ENCODE results near the gene KIAA2012. TPM values are rescaled to one million over a fixed set of nuclear protein-coding genes. Genes with fewer than 3 reads are reported as not detected.

Gene KIAA2012
- total and polyA plus RNA-seq, 4 donors = under 0.01 to 0.61 (median 0.42) TPM

GRCh38 chr2:202079310-202079709, 6.3 kb downstream of the KIAA2012 start (continued):
- TF ChIP-seq, protein P1, sequence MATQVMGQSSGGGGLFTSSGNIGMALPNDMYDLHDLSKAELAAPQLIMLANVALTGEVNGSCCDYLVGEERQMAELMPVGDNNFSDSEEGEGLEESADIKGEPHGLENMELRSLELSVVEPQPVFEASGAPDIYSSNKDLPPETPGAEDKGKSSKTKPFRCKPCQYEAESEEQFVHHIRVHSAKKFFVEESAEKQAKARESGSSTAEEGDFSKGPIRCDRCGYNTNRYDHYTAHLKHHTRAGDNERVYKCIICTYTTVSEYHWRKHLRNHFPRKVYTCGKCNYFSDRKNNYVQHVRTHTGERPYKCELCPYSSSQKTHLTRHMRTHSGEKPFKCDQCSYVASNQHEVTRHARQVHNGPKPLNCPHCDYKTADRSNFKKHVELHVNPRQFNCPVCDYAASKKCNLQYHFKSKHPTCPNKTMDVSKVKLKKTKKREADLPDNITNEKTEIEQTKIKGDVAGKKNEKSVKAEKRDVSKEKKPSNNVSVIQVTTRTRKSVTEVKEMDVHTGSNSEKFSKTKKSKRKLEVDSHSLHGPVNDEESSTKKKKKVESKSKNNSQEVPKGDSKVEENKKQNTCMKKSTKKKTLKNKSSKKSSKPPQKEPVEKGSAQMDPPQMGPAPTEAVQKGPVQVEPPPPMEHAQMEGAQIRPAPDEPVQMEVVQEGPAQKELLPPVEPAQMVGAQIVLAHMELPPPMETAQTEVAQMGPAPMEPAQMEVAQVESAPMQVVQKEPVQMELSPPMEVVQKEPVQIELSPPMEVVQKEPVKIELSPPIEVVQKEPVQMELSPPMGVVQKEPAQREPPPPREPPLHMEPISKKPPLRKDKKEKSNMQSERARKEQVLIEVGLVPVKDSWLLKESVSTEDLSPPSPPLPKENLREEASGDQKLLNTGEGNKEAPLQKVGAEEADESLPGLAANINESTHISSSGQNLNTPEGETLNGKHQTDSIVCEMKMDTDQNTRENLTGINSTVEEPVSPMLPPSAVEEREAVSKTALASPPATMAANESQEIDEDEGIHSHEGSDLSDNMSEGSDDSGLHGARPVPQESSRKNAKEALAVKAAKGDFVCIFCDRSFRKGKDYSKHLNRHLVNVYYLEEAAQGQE (IDR thresholded peaks at IDR 0.05) = no peak
- TF ChIP-seq, protein P2, sequence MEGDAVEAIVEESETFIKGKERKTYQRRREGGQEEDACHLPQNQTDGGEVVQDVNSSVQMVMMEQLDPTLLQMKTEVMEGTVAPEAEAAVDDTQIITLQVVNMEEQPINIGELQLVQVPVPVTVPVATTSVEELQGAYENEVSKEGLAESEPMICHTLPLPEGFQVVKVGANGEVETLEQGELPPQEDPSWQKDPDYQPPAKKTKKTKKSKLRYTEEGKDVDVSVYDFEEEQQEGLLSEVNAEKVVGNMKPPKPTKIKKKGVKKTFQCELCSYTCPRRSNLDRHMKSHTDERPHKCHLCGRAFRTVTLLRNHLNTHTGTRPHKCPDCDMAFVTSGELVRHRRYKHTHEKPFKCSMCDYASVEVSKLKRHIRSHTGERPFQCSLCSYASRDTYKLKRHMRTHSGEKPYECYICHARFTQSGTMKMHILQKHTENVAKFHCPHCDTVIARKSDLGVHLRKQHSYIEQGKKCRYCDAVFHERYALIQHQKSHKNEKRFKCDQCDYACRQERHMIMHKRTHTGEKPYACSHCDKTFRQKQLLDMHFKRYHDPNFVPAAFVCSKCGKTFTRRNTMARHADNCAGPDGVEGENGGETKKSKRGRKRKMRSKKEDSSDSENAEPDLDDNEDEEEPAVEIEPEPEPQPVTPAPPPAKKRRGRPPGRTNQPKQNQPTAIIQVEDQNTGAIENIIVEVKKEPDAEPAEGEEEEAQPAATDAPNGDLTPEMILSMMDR (IDR thresholded peaks at IDR 0.05; ENCODE audit: low read depth, low read length, missing input control) = no peak
- TF ChIP-seq FOXA1 (IDR thresholded peaks at IDR 0.05) (no peak), JUND (IDR thresholded peaks at IDR 0.05) (no peak), YY1 (IDR thresholded peaks at IDR 0.05) (no peak)

- no peak for DNase-seq (ENCODE audit: low spot score)
- Histone ChIP-seq H3K9me3 (ENCODE audit: control insufficient read depth in 4 of 4, low read length in 3 of 4) (peaks cover 0 to 4% (median 2%) of the 10 kb centered on the region in 4 donors), H3K36me3 (ENCODE audit: control insufficient read depth in 4 of 4, insufficient read depth in 3 of 4, low read depth in 1 of 4, low read length in 3 of 4) (no peaks in the 10 kb centered on the region), H3K27ac (ENCODE audit: low read depth in 1 of 2, low read length in 2 of 2) (no peak overlapping the region), H3K4me3 (ENCODE audit: low read depth in 1 of 3, low read length in 3 of 3) (no peak overlapping the region), H3K4me1 (ENCODE audit: control insufficient read depth in 4 of 4, insufficient read depth in 4 of 4, low read length in 3 of 4) (no peaks in the 10 kb centered on the region), H3K9ac (ENCODE audit: low read depth in 1 of 2, low read length in 2 of 2) (no peak overlapping the region), H3K27me3 (ENCODE audit: control insufficient read depth in 4 of 4, insufficient read depth in 4 of 4, low read length in 3 of 4) (no peaks in the 10 kb centered on the region)
- TF ChIP-seq, protein P1 (IDR thresholded peaks at IDR 0.05) = no peak
- WGBS = 75% methylated on average over 6 of the region's 6 CpGs
These were observed 11.2 kb downstream of the KIAA2012 start for GRCh38 chr2:202084265-202084664.

DNA sequence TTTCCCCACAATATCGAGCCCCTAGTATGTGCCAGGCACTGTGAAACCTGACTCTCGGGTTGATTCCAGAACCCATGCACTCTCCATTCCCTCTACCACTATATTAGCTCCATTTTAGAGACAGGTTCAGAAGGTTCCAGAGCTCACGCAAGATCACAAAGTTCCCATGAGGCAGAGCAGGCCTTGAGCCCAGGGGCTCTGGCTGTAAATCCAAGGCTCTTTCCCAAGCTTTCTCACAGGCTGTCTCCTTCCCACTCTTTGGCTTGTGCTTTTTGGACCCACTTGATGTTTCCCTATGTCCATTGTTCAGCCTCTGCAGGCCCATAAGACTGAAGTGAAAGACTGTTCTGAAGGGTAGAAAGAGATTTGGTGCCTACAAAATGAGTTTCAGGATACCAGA, 15.7 kb downstream of the KIAA2012 start:
- Histone ChIP-seq H3K4me1 (ENCODE audit: control insufficient read depth in 4 of 4, insufficient read depth in 4 of 4, low read length in 3 of 4) (no peaks in the 10 kb centered on the region), H3K27ac (ENCODE audit: low read depth in 1 of 2, low read length in 2 of 2) (no peak overlapping the region), H3K4me3 (ENCODE audit: low read depth in 1 of 3, low read length in 3 of 3) (no peak overlapping the region), H3K36me3 (ENCODE audit: control insufficient read depth in 4 of 4, insufficient read depth in 3 of 4, low read depth in 1 of 4, low read length in 3 of 4) (no peaks in the 10 kb centered on the region), H3K27me3 (ENCODE audit: control insufficient read depth in 4 of 4, insufficient read depth in 4 of 4, low read length in 3 of 4) (no peaks in the 10 kb centered on the region), H3K9ac (ENCODE audit: low read depth in 1 of 2, low read length in 2 of 2) (no peak overlapping the region), H3K9me3 (ENCODE audit: control insufficient read depth in 4 of 4, low read length in 3 of 4) (no peaks in the 10 kb centered on the region)
- DNase-seq (ENCODE audit: low spot score) = no peak
- WGBS = 91% methylated on average over 3 of the region's 3 CpGs
- TF ChIP-seq TAF1 (conservative IDR thresholded peaks at IDR 0.05) (no peak), SP1 (IDR thresholded peaks at IDR 0.05) (no peak), MAX (IDR thresholded peaks at IDR 0.05) (no peak), FOXA2 (IDR thresholded peaks at IDR 0.05) (no peak), GABPA (IDR thresholded peaks at IDR 0.05 in 1 of 2, conservative IDR thresholded peaks at IDR 0.05 in 1 of 2) (no peak), RXRA (IDR thresholded peaks at IDR 0.05) (no peak)
- TF ChIP-seq, protein P3, sequence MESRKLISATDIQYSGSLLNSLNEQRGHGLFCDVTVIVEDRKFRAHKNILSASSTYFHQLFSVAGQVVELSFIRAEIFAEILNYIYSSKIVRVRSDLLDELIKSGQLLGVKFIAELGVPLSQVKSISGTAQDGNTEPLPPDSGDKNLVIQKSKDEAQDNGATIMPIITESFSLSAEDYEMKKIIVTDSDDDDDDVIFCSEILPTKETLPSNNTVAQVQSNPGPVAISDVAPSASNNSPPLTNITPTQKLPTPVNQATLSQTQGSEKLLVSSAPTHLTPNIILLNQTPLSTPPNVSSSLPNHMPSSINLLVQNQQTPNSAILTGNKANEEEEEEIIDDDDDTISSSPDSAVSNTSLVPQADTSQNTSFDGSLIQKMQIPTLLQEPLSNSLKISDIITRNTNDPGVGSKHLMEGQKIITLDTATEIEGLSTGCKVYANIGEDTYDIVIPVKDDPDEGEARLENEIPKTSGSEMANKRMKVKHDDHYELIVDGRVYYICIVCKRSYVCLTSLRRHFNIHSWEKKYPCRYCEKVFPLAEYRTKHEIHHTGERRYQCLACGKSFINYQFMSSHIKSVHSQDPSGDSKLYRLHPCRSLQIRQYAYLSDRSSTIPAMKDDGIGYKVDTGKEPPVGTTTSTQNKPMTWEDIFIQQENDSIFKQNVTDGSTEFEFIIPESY (IDR thresholded peaks at IDR 0.05) = no peak
- TF ChIP-seq, protein P1 (IDR thresholded peaks at IDR 0.05) = no peak
